H1 (cell line): ENCODE results near the gene PSMD5. TPM values are rescaled to one million over a fixed set of nuclear protein-coding genes. Genes with fewer than 3 reads are reported as not detected.

Experiments used
- CTCF ChIA-PET: fragments of 300-600 bp; sonication (Branson Sonifier 250); formaldehyde crosslinking; loops from one replicate; lab custom pipeline; 2021; ENCODE audit not compliant: partially characterized antibody; lab: Charles Lee
- POLR2A ChIA-PET: fragments of 300-600 bp; sonication (Branson Sonifier 250); formaldehyde crosslinking; loops from one replicate; lab custom pipeline; 2021; ENCODE audit warnings: inconsistent platforms; ENCODE audit not compliant: partially characterized antibody; lab: Charles Lee
- DNase-seq, 2 experiments: peaks; one replicate each; pipeline versions ENCODE4 v3.0.0 to v3.0.0-alpha.2; 2010 to 2022; ENCODE audit warnings: low spot score in 2 of 2, low read depth in 1 of 2, mixed read lengths in 1 of 2
- FAIRE-seq: peaks from 2 replicates; lab custom pipeline; 2011; peaks lifted over from hg19 to GRCh38; lab: Jason Lieb, UNC
- H2AFZ ChIP-seq: 2 replicates; pipeline ENCODE4 v1.8.1; 2012; ENCODE audit warnings: low read length, inconsistent platforms
- H2AK5ac ChIP-seq: 2 replicates; pipeline ENCODE4 v1.6.1; 2013; ENCODE audit warnings: low read depth, low read length
- H2BK120ac ChIP-seq: replicated peaks from 2 replicates; pipeline ENCODE3; 2013; ENCODE audit warnings: low read depth, low read length, inconsistent platforms
- H2BK12ac ChIP-seq: 2 replicates; pipeline ENCODE4 v1.6.1; 2013; ENCODE audit warnings: low read depth, low read length
- H2BK15ac ChIP-seq: 2 replicates; pipeline ENCODE4 v1.6.1; 2013; ENCODE audit warnings: low read length
- H2BK20ac ChIP-seq: 2 replicates; pipeline ENCODE4 v1.6.1; 2013; ENCODE audit warnings: low read length
- H2BK5ac ChIP-seq: 2 replicates; pipeline ENCODE4 v1.6.1; 2013; ENCODE audit warnings: low read depth, low read length
- H3K14ac ChIP-seq: 2 replicates; pipeline ENCODE4 v1.6.1; 2013; ENCODE audit warnings: inconsistent platforms; ENCODE audit not compliant: insufficient read length
- H3K18ac ChIP-seq: 2 replicates; pipeline ENCODE4 v1.6.1; 2013; ENCODE audit warnings: low read length; ENCODE audit errors: extremely low read depth
- H3K23ac ChIP-seq: 2 replicates; pipeline ENCODE4 v1.6.1; 2013; ENCODE audit warnings: inconsistent platforms; ENCODE audit not compliant: insufficient read length
- H3K23me2 ChIP-seq: 2 replicates; pipeline ENCODE4 v1.6.1; 2013; ENCODE audit warnings: low read depth, low read length
- H3K27ac ChIP-seq: 2 replicates; pipeline ENCODE4 v1.6.1; 2011; ENCODE audit warnings: low read depth, low read length, inconsistent platforms
- H3K27me3 ChIP-seq, 4 experiments: replicated peaks in 1 of 4; 1 replicate in 1 of 4; 2 replicates in 3 of 4; pipeline versions ENCODE4 v1.6.1 to v1.8.1; 2011 to 2013; ENCODE audit warnings: low read length in 3 of 4, mild to moderate bottlenecking in 3 of 4, inconsistent platforms in 2 of 4, mixed read lengths in 2 of 4, moderate library complexity in 1 of 4; ENCODE audit not compliant: control insufficient read depth in 3 of 4, insufficient read depth in 3 of 4; ENCODE audit errors: extremely low read depth in 1 of 4
- H3K36me3 ChIP-seq, 4 experiments: 2 replicates each; pipeline versions ENCODE4 v1.6.1 to v1.8.1; 2011 to 2013; ENCODE audit warnings: mild to moderate bottlenecking in 4 of 4, low read length in 3 of 4, moderate library complexity in 2 of 4, control low read depth in 1 of 4, inconsistent platforms in 1 of 4; ENCODE audit not compliant: insufficient read depth in 4 of 4, control insufficient read depth in 2 of 4
- H3K4ac ChIP-seq: replicated peaks from 2 replicates; pipeline ENCODE3; 2013; ENCODE audit warnings: low read length, low read depth, mixed read lengths, inconsistent platforms; ENCODE audit not compliant: insufficient read length
- H3K4me1 ChIP-seq, 4 experiments: replicated peaks in 1 of 4; 1 replicate in 1 of 4; 2 replicates in 3 of 4; pipeline versions ENCODE4 v1.6.1 to v1.8.1; 2011 to 2013; ENCODE audit warnings: low read length in 3 of 4, inconsistent platforms in 2 of 4, mixed read lengths in 1 of 4; ENCODE audit not compliant: insufficient read depth in 4 of 4, control insufficient read depth in 3 of 4
- H3K4me2 ChIP-seq, 2 experiments: 2 replicates each; pipeline versions ENCODE4 v1.6.1 to v1.8.1; 2011 to 2013; ENCODE audit warnings: low read depth in 2 of 2, low read length in 2 of 2, control low read depth in 1 of 2, inconsistent platforms in 1 of 2, mild to moderate bottlenecking in 1 of 2; ENCODE audit not compliant: insufficient read depth in 1 of 2
- H3K4me3 ChIP-seq, 4 experiments: fragments of 200-600, 300-600 bp in 1 of 4; sonication (generic), shearing (Covaris generic), sonication (Bioruptor Twin) in 1 of 4; 2 replicates each; pipeline versions ENCODE4 v1.5.1 to v1.8.1; 2011 to 2016; ENCODE audit warnings: low read length in 4 of 4, low read depth in 3 of 4, control low read depth in 2 of 4, inconsistent platforms in 2 of 4, mild to moderate bottlenecking in 2 of 4, mixed read lengths in 1 of 4, moderate library complexity in 1 of 4; ENCODE audit not compliant: insufficient read depth in 2 of 4; ENCODE audit errors: extremely low read depth in 1 of 4
- H3K56ac ChIP-seq: replicated peaks from 2 replicates; pipeline ENCODE3; 2013; ENCODE audit warnings: low read depth, mild to moderate bottlenecking, mixed read lengths, low read length, inconsistent platforms; ENCODE audit not compliant: insufficient read length
- H3K79me1 ChIP-seq: 2 replicates; pipeline ENCODE4 v1.6.1; 2013; ENCODE audit warnings: low read depth, low read length, control low read depth
- H3K79me2 ChIP-seq, 2 experiments: 2 replicates each; pipeline versions ENCODE4 v1.6.1 to v1.8.1; 2012 to 2013; ENCODE audit warnings: low read length in 2 of 2, mild to moderate bottlenecking in 2 of 2, inconsistent platforms in 1 of 2; ENCODE audit not compliant: insufficient read depth in 2 of 2, control insufficient read depth in 1 of 2
- H3K9ac ChIP-seq, 4 experiments: replicated peaks in 1 of 4; 1 replicate in 1 of 4; 2 replicates in 3 of 4; pipeline versions ENCODE4 v1.6.1 to v1.8.1; 2011 to 2013; ENCODE audit warnings: low read depth in 3 of 4, low read length in 3 of 4, control low read depth in 2 of 4, mild to moderate bottlenecking in 2 of 4, moderate library complexity in 2 of 4, inconsistent platforms in 1 of 4; ENCODE audit errors: extremely low read depth in 1 of 4
- H3K9me3 ChIP-seq, 2 experiments: 2 replicates each; pipeline versions ENCODE4 v1.6.1 to v1.8.1; 2012 to 2013; ENCODE audit warnings: mild to moderate bottlenecking in 2 of 2, moderate library complexity in 2 of 2, control low read depth in 1 of 2, inconsistent platforms in 1 of 2, low read depth in 1 of 2, low read length in 1 of 2, mixed read lengths in 1 of 2; ENCODE audit not compliant: insufficient read depth in 2 of 2
- H4K20me1 ChIP-seq, 2 experiments: replicated peaks in 1 of 2; 2 replicates each; pipeline versions ENCODE3 to v1.8.1; 2011 to 2013; ENCODE audit warnings: inconsistent platforms in 2 of 2, low read length in 2 of 2, mild to moderate bottlenecking in 1 of 2; ENCODE audit not compliant: insufficient read depth in 2 of 2, control insufficient read depth in 1 of 2
- H4K5ac ChIP-seq: 2 replicates; pipeline ENCODE4 v1.6.1; 2013; ENCODE audit warnings: low read length, low read depth, mixed read lengths, inconsistent platforms; ENCODE audit not compliant: insufficient read length
- H4K8ac ChIP-seq: 2 replicates; pipeline ENCODE4 v1.8.0; 2013; ENCODE audit warnings: mild to moderate bottlenecking, moderate library complexity, low read length, inconsistent platforms; ENCODE audit not compliant: insufficient read depth; ENCODE audit errors: extremely low read depth
- H4K91ac ChIP-seq: replicated peaks from 2 replicates; pipeline ENCODE3; 2013; ENCODE audit warnings: low read length, mixed read lengths, inconsistent platforms; ENCODE audit not compliant: insufficient read length
- CEBPB ChIP-seq: IDR thresholded peaks from 2 replicates; pipeline ENCODE4 v1.6.1; 2012; ENCODE audit warnings: low read depth, low read length
- EP300 ChIP-seq, 2 experiments: IDR thresholded peaks; 1 replicate in 1 of 2; 2 replicates in 1 of 2; pipeline ENCODE4 v1.6.1; 2011 to 2012; ENCODE audit warnings: low read depth in 2 of 2, low read length in 2 of 2, mild to moderate bottlenecking in 2 of 2, borderline replicate concordance in 1 of 2, inconsistent platforms in 1 of 2, moderate library complexity in 1 of 2
- KDM1A ChIP-seq: fragments of 200-600, 300-600 bp; sonication (generic); IDR thresholded peaks from 2 replicates; pipeline ENCODE4 v1.7.1; 2016; ENCODE audit warnings: mild to moderate bottlenecking, low read length, borderline replicate concordance
- MAFK ChIP-seq: IDR thresholded peaks from 2 replicates; pipeline ENCODE4 v1.6.1; 2012; ENCODE audit warnings: low read depth, mild to moderate bottlenecking, improper control_type of control experiment, low read length
- POLR2A ChIP-seq, 2 experiments: IDR thresholded peaks; 1 replicate in 1 of 2; 2 replicates in 1 of 2; pipeline ENCODE4 v1.6.1; 2011; ENCODE audit warnings: low read depth in 2 of 2, low read length in 2 of 2, mild to moderate bottlenecking in 2 of 2; ENCODE audit errors: control extremely low read depth in 1 of 2
- RFX5 ChIP-seq: IDR thresholded peaks from 2 replicates; pipeline ENCODE4 v1.6.1; 2011; ENCODE audit warnings: low read depth, low read length, improper control_type of control experiment, borderline replicate concordance
- SIN3A ChIP-seq, 2 experiments: IDR thresholded peaks in 1 of 2; conservative IDR thresholded peaks in 1 of 2; 2 replicates each; pipeline ENCODE4 v1.6.1; 2011 to 2012; ENCODE audit warnings: low read length in 2 of 2, improper control_type of control experiment in 1 of 2, low read depth in 1 of 2, mild to moderate bottlenecking in 1 of 2
- SIRT6 ChIP-seq: IDR thresholded peaks from one replicate; pipeline ENCODE4 v1.7.1; 2012; ENCODE audit warnings: low read length, inconsistent platforms
- SP1 ChIP-seq: IDR thresholded peaks from 2 replicates; pipeline ENCODE4 v1.6.1; 2011; ENCODE audit warnings: low read depth, low read length
- SP2 ChIP-seq: IDR thresholded peaks from 2 replicates; pipeline ENCODE4 v1.6.1; 2012; ENCODE audit warnings: mild to moderate bottlenecking, low read length, inconsistent platforms
- SP4 ChIP-seq: IDR thresholded peaks from 2 replicates; pipeline ENCODE4 v1.6.1; 2012; ENCODE audit warnings: low read length, inconsistent platforms
- SUZ12 ChIP-seq: fragments of 200-600 bp; sonication (generic); IDR thresholded peaks from 2 replicates; pipeline ENCODE4 v1.6.1; 2012; ENCODE audit warnings: mild to moderate bottlenecking, inconsistent platforms, low read length, moderate library complexity, mixed read lengths
- TAF7 ChIP-seq: optimal IDR thresholded peaks from 2 replicates; pipeline ENCODE3; 2011; ENCODE audit warnings: low read depth, mild to moderate bottlenecking, inconsistent platforms, low read length, moderate library complexity, borderline replicate concordance
- TBP ChIP-seq: IDR thresholded peaks from 2 replicates; pipeline ENCODE4 v1.6.1; 2011; ENCODE audit warnings: low read depth, low read length, improper control_type of control experiment
- WGBS, 2 experiments: shearing (Covaris generic) in 1 of 2; methylation state at CpG; one replicate each; pipeline versions ENCODE4 v1.1.6 to v1.1.7; 2013 to 2015; ENCODE audit warnings: low lambda C conversion rate in 2 of 2, mixed read lengths in 2 of 2, inconsistent platforms in 1 of 2, low coverage in 1 of 2, missing lambda C conversion rate in 1 of 2; ENCODE audit not compliant: insufficient replicate concordance in 2 of 2, insufficient coverage in 1 of 2, insufficient read length in 1 of 2; ENCODE audit errors: extremely low coverage in 1 of 2, missing lambda C conversion rate in 1 of 2; 5-methylcytosine and 5-hydroxymethylcytosine counted together
- polyA plus RNA-seq, 7 experiments: library from polyadenylated mRNA; depleted of rRNA in 3 of 7; stranded (reverse) in 5 of 7; unstranded in 2 of 7; fragments of >200 nt in 5 of 7; fragments of 200-250 nt in 2 of 7; gene quantifications; 1 replicate in 5 of 7; 2 replicates in 1 of 7; 4 replicates in 1 of 7; pipeline versions ENCODE4 v1.2.1 to v1.2.3, GENCODE V29; 2011 to 2013; ENCODE audit warnings: missing spikeins in 2 of 7, mixed read lengths in 2 of 7
- total RNA-seq: library from RNA; stranded (reverse); fragmentation: NEBNext Ultra II Directional; extraction: Animal tissue kit (Norgen Biotek cat#: 25700); gene quantifications from 2 replicates; pipeline ENCODE4 v1.2.1, GENCODE V29; 2021

PSMD5 gene
- total and polyA plus RNA-seq, 2 of the 8 experiments (the other 6 are each of a cell fraction or from before 2014, with no cell fraction given): 19.2 to 30.5 TPM

- H3K56ac ChIP-seq: no peak overlapping the region
- H3K27me3 ChIP-seq: no peaks in the 10 kb centered on the region; a peak in 2 of 7 replicates
- CTCF ChIA-PET: interaction anchor here (0.8 to 10.5 kb wide), 8 partner anchors 10 to 136 kb away, joined by 3 to 108 read pairs (median 6); partner anchors contain the start of gene PSMD5
- no peak overlapping the region for H2BK20ac ChIP-seq
- H4K20me1 ChIP-seq: no peaks in the 10 kb centered on the region
- no peak overlapping the region for H4K91ac ChIP-seq
- no peak overlapping the region for H2AK5ac ChIP-seq
- no peak overlapping the region for H2BK5ac ChIP-seq
- H3K9ac ChIP-seq: no peak overlapping the region
- WGBS, 2 experiments: 79% methylated on average over 5 of the region's 5 CpGs; no CpG with 5 or more reads in 1 of the 2 experiments
- no peak overlapping the region for H3K27ac ChIP-seq
- no peak for FAIRE-seq
- H3K9me3 ChIP-seq: no peaks in the 10 kb centered on the region
- H3K79me1 ChIP-seq: no peaks in the 10 kb centered on the region
- H4K8ac ChIP-seq: no peak overlapping the region
- H3K23ac ChIP-seq: no peak overlapping the region
- H3K18ac ChIP-seq: no peak overlapping the region
- H3K4me1 ChIP-seq: peaks cover 0 to 12% (median 5%) of the 10 kb centered on the region in 4 experiments; a peak in 6 of 7 replicates
- H2BK120ac ChIP-seq: no peak overlapping the region
- no peak overlapping the region for H4K5ac ChIP-seq
- no peak overlapping the region for H3K14ac ChIP-seq
- peaks cover 0 to 11% (median 5%) of the 10 kb centered on the region in 4 experiments; a peak in 5 of 8 replicates for H3K36me3 ChIP-seq
- H2BK15ac ChIP-seq: no peak overlapping the region
- DNase-seq: no peak
- H3K4ac ChIP-seq: no peak overlapping the region
- no peaks in the 10 kb centered on the region for H3K23me2 ChIP-seq
- no peak overlapping the region for H3K4me3 ChIP-seq
- H2BK12ac ChIP-seq: no peak overlapping the region
- TF ChIP-seq RFX5 (no peak), KDM1A (no peak), SP2 (no peak), MAFK (no peak), SP4 (no peak), SIRT6 (no peak), TAF7 (no peak), CEBPB (no peak), POLR2A (IDR thresholded peaks at IDR 0.05; ENCODE audit: control extremely low read depth in 1 of 2, low read depth in 2 of 2, low read length in 2 of 2) (no peak), SUZ12 (no peak), SIN3A (conservative IDR thresholded peaks at IDR 0.05 in 1 of 2, IDR thresholded peaks at IDR 0.05 in 1 of 2; ENCODE audit: low read depth in 1 of 2, low read length in 2 of 2) (no peak), SP1 (no peak), EP300 (IDR thresholded peaks at IDR 0.05; ENCODE audit: borderline replicate concordance in 1 of 2, low read depth in 2 of 2, low read length in 2 of 2) (no peak), TBP (no peak)
- TF ChIP-seq, all 59 proteins: peak for 0
- no peak overlapping the region for H3K4me2 ChIP-seq
- H2AFZ ChIP-seq: no peak overlapping the region
- H3K79me2 ChIP-seq: no peaks in the 10 kb centered on the region
- POLR2A ChIA-PET: interaction anchor here (0.9 to 8.4 kb wide), 4 partner anchors 10 to 35 kb away, joined by 3 to 61 read pairs (median 4); no protein-coding TSS in a partner anchor
Measured at GRCh38 chr9:120865176-120865575, 22.5 kb upstream of the PSMD5 start.
